Smooth muscle cell of the brain vasculature (primary cell): Measurements from ENCODE around the gene LPAR3.

Experiments used
- DNase-seq: peaks from one replicate; pipeline ENCODE4 v3.0.0-alpha.2; 2012; ENCODE audit warnings: low read depth, low spot score

LPAR3 gene

GRCh38 chr1:84827976-84828375 is 65.0 kb downstream of the LPAR3 start:
- DNase-seq = no peak

GRCh38 chr1:84827555-84827954 is 65.5 kb downstream of the LPAR3 start:
- no peak for DNase-seq

GRCh38 chr1:84825161-84825560 is 67.8 kb downstream of the LPAR3 start:
- DNase-seq = no peak

GRCh38 chr1:84823991-84824390 is 69.0 kb downstream of the LPAR3 start:
- no peak for DNase-seq

GRCh38 chr1:84823511-84823910 is 69.5 kb downstream of the LPAR3 start:
- no peak for DNase-seq

GRCh38 chr1:84810343-84810742 is 82.7 kb downstream of the LPAR3 start:
- DNase-seq = no peak

- DNase-seq = no peak
These were observed 84.0 kb downstream of the LPAR3 start for GRCh38 chr1:84809023-84809422.

- no peak for DNase-seq
These were observed 89.4 kb downstream of the LPAR3 start for GRCh38 chr1:84803604-84804003.

GRCh38 chr1:84802567-84803232 is 90.3 kb downstream of the LPAR3 start:
- no peak for DNase-seq

- DNase-seq = no peak
These were observed 92.6 kb downstream of the LPAR3 start for GRCh38 chr1:84800090-84801073.

- DNase-seq = no peak
These were observed 95.4 kb downstream of the LPAR3 start for GRCh38 chr1:84797603-84798002.

GRCh38 chr1:84795966-84796600 is 96.9 kb downstream of the LPAR3 start:
- no peak for DNase-seq

GRCh38 chr1:84795213-84795612 is 97.8 kb downstream of the LPAR3 start:
- DNase-seq = no peak

- no peak for DNase-seq
These were observed 100.6 kb downstream of the LPAR3 start for GRCh38 chr1:84792421-84792820.

- DNase-seq = no peak
These were observed 104.0 kb downstream of the LPAR3 start for GRCh38 chr1:84789014-84789413.

- DNase-seq = no peak
These were observed 107.6 kb downstream of the LPAR3 start for GRCh38 chr1:84785271-84786036.

- no peak for DNase-seq
These were observed 110.1 kb downstream of the LPAR3 start for GRCh38 chr1:84782881-84783280.

- DNase-seq = peak; percentile 61
These were observed 110.8 kb downstream of the LPAR3 start for GRCh38 chr1:84781946-84782771.

- no peak for DNase-seq
These were observed 112.8 kb downstream of the LPAR3 start for GRCh38 chr1:84780000-84780716.

GRCh38 chr1:84776639-84777038 is 116.4 kb downstream of the LPAR3 start:
- no peak for DNase-seq
